Activated CD4-positive, alpha-beta memory T cell treated with anti-CD3 and anti-CD28 coated beads, Interleukin-2, amount 10 ng/mL, durations not matched to agents 7 days and 5 days (primary cell): ENCODE measurements around the gene IL18RAP. TPM values are rescaled to one million over a fixed set of nuclear protein-coding genes. Genes with fewer than 3 reads are reported as not detected.

Experiments used
- CTCF ChIA-PET: fragments of 350-600 bp; sonication (Branson Sonifier 250); formaldehyde crosslinking; loops from one replicate; lab custom pipeline; 2021; ENCODE audit warnings: antibody characterized with exemption, inconsistent platforms; lab: Charles Lee
- POLR2A ChIA-PET: fragments of 350-600 bp; sonication (Branson Sonifier 250); formaldehyde crosslinking; loops from one replicate; lab custom pipeline; 2021; ENCODE audit warnings: antibody characterized with exemption; lab: Charles Lee
- DNase-seq: peaks from one replicate; pipeline ENCODE4 v3.0.0-alpha.2; 2020
- H3K27ac Mint-ChIP-seq: one replicate; pipeline ENCODE4 v1.8.0; 2021; ENCODE audit warnings: mild to moderate bottlenecking, mixed read lengths
- H3K27me3 Mint-ChIP-seq: one replicate; pipeline ENCODE4 v1.8.0; 2021; ENCODE audit warnings: mixed read lengths
- H3K36me3 Mint-ChIP-seq: one replicate; pipeline ENCODE4 v1.8.0; 2021; ENCODE audit warnings: low read depth, mixed read lengths
- H3K4me1 Mint-ChIP-seq: one replicate; pipeline ENCODE4 v1.8.0; 2021; ENCODE audit warnings: mixed read lengths
- H3K4me3 Mint-ChIP-seq: one replicate; pipeline ENCODE4 v1.8.0; 2021; ENCODE audit warnings: mild to moderate bottlenecking, mixed read lengths
- H3K9me3 Mint-ChIP-seq: one replicate; pipeline ENCODE4 v1.8.0; 2021; ENCODE audit warnings: mixed read lengths
- total RNA-seq, 2 experiments: library from RNA; stranded (reverse); gene quantifications; one replicate each; pipeline ENCODE4 v1.2.3, GENCODE V29; 2021

Gene IL18RAP
- total RNA-seq, 2 experiments from 2014 or later = 7.2 to 9.6 TPM

- ChIA-PET POLR2A (no interaction called here), CTCF (interaction anchor here (0.6 to 1.6 kb wide), 2 partner anchors 17 to 250 kb away, joined by 4 to 8 read pairs; partner anchors contain the start of gene SLC9A4)
- H3K36me3 Mint-ChIP-seq = no peaks in the 10 kb centered on the region
- H3K27ac Mint-ChIP-seq = no peak overlapping the region
- no peaks in the 10 kb centered on the region for H3K9me3 Mint-ChIP-seq
- H3K4me1 Mint-ChIP-seq = peaks cover 8% of the 10 kb centered on the region
- no peak for DNase-seq
- peaks cover 5% of the 10 kb centered on the region for H3K27me3 Mint-ChIP-seq
- H3K4me3 Mint-ChIP-seq = no peak overlapping the region
These were observed 66.7 kb downstream of the IL18RAP start for GRCh38 chr2:102489646-102490045.

- peaks cover 16% of the 10 kb centered on the region for H3K27me3 Mint-ChIP-seq
- no peak for DNase-seq
- no peaks in the 10 kb centered on the region for H3K9me3 Mint-ChIP-seq
- H3K27ac Mint-ChIP-seq = no peak overlapping the region
- ChIA-PET POLR2A (no interaction called here), CTCF (no interaction called here)
- peaks cover 8% of the 10 kb centered on the region for H3K4me1 Mint-ChIP-seq
- H3K4me3 Mint-ChIP-seq = no peak overlapping the region
- no peaks in the 10 kb centered on the region for H3K36me3 Mint-ChIP-seq
These were observed 69.0 kb downstream of the IL18RAP start for GRCh38 chr2:102492006-102492405.

GRCh38 chr2:102494570-102494969 is 71.6 kb downstream of the IL18RAP start:
- Mint-ChIP-seq H3K4me1 (peaks cover 4% of the 10 kb centered on the region), H3K27me3 (peaks cover 22% of the 10 kb centered on the region), H3K36me3 (no peaks in the 10 kb centered on the region), H3K27ac (no peak overlapping the region), H3K4me3 (no peak overlapping the region), H3K9me3 (peaks cover 2% of the 10 kb centered on the region)
- ChIA-PET CTCF (no interaction called here), POLR2A (no interaction called here)
- DNase-seq = no peak

- POLR2A ChIA-PET = no interaction called here
- H3K4me3 Mint-ChIP-seq = no peak overlapping the region
- H3K9me3 Mint-ChIP-seq = peaks cover 2% of the 10 kb centered on the region
- H3K27me3 Mint-ChIP-seq = peaks cover 24% of the 10 kb centered on the region
- no peaks in the 10 kb centered on the region for H3K36me3 Mint-ChIP-seq
- H3K4me1 Mint-ChIP-seq = no peaks in the 10 kb centered on the region
- CTCF ChIA-PET = no interaction called here
- H3K27ac Mint-ChIP-seq = no peak overlapping the region
- DNase-seq = no peak
These were observed 75.5 kb downstream of the IL18RAP start for GRCh38 chr2:102498414-102498813.

GRCh38 chr2:102499558-102499957 is 76.6 kb downstream of the IL18RAP start:
- ChIA-PET POLR2A (no interaction called here), CTCF (no interaction called here)
- Mint-ChIP-seq H3K27me3 (peaks cover 30% of the 10 kb centered on the region), H3K9me3 (peaks cover 2% of the 10 kb centered on the region), H3K36me3 (no peaks in the 10 kb centered on the region), H3K4me1 (no peaks in the 10 kb centered on the region), H3K27ac (no peak overlapping the region), H3K4me3 (no peak overlapping the region)
- no peak for DNase-seq

Other genes with a start within 250 kb of the IL18RAP start
- not detected for gene IL1RL2, start 236.1 kb upstream of the IL18RAP start, total RNA-seq
- gene IL1RL1, start 111.6 kb upstream of the IL18RAP start, total RNA-seq = under 1 TPM; 0.58 to 0.71 TPM
- 10 to 100 TPM; 22.8 to 24.0 TPM for gene IL18R1, start 67.4 kb upstream of the IL18RAP start, total RNA-seq
- gene SLC9A4, start 50.1 kb downstream of the IL18RAP start, total RNA-seq = under 1 TPM; 0.10 to 0.15 TPM
- gene SLC9A2, start 196.4 kb downstream of the IL18RAP start, total RNA-seq = not detected